ENCODE data around the gene MTG1. TPM values are rescaled to one million over a fixed set of nuclear protein-coding genes. Genes with fewer than 3 reads are reported as not detected.

MTG1 gene
- total RNA-seq, 4 donors from 2014 or later: 24.6 to 32.8 (median 27.1) TPM

- H3K4me1 ChIP-seq: peaks cover 4 to 20% (median 8%) of the 10 kb centered on the region in 3 donors
These were observed 5.2 kb downstream of the MTG1 start for GRCh38 chr10:133399123-133399601.

DNA sequence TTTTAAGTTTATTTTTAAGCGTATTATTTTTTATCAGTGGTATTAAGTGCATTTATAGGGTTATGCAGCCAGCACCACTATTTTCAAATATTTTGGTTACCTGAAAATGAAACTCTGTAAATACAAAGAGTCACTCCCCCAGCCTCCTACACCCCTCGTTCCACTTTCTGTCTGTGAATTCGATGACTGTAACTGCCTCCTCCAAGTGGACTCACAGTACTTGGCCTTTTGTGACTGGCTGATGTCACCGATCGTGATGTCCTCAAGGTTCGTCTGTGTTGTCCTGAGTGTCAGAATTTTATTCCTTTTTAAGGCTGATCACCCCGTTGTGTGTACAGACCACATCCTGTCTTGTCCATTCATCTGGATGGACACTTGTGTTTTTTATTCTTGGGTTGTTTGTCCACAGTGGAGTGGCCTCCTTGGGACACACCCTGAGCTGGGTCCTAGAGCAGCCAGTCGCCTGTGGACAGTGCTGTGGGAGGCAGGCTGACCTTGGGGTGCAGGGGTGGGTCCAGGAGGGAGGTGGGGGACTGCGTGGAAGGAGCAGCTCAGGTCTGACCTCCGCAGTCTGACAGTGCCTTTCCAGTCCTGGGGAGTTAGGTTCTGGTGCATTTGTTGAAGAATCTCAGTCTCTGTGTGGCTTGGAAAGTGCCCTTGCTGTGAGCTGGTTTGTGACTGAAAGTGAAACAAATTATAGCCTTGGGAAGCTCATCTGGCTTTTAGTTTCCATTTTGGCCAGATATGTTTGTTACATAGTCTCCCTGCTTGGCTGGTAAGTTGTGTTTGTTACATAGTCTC, 6.9 kb downstream of the MTG1 start:
- DNase-seq: no peak
- H3K27ac ChIP-seq: peak overlapping the region in 1 of 4 donors; percentile 26

More at GRCh38 chr10:133399123-133399601, 5.2 kb downstream of the MTG1 start:
- no peak for TF ChIP-seq POLR2A (IDR thresholded peaks at IDR 0.05)
- TF ChIP-seq, protein P1, sequence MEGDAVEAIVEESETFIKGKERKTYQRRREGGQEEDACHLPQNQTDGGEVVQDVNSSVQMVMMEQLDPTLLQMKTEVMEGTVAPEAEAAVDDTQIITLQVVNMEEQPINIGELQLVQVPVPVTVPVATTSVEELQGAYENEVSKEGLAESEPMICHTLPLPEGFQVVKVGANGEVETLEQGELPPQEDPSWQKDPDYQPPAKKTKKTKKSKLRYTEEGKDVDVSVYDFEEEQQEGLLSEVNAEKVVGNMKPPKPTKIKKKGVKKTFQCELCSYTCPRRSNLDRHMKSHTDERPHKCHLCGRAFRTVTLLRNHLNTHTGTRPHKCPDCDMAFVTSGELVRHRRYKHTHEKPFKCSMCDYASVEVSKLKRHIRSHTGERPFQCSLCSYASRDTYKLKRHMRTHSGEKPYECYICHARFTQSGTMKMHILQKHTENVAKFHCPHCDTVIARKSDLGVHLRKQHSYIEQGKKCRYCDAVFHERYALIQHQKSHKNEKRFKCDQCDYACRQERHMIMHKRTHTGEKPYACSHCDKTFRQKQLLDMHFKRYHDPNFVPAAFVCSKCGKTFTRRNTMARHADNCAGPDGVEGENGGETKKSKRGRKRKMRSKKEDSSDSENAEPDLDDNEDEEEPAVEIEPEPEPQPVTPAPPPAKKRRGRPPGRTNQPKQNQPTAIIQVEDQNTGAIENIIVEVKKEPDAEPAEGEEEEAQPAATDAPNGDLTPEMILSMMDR (IDR thresholded peaks at IDR 0.05): no peak
- no peak overlapping the region for H3K27ac ChIP-seq
- no peak overlapping the region for H3K4me3 ChIP-seq
- no peaks in the 10 kb centered on the region for H3K9me3 ChIP-seq
- WGBS, 2 donors: 91 to 100% methylated on average over 3 to 6 of the region's 19 CpGs
- peaks cover 11 to 87% (median 18%) of the 10 kb centered on the region in 3 donors for H3K36me3 ChIP-seq
- DNase-seq: no peak
- intact Hi-C loops (cut with DNase I): no loop called here
- H3K27me3 ChIP-seq: no peaks in the 10 kb centered on the region

GRCh38 chr10:133401500-133401899, 7.5 kb downstream of the MTG1 start:
- H3K4me1 ChIP-seq: no peaks in the 10 kb centered on the region
- no peaks in the 10 kb centered on the region for H3K9me3 ChIP-seq
- TF ChIP-seq, protein P1 (IDR thresholded peaks at IDR 0.05): no peak
- TF ChIP-seq POLR2A (IDR thresholded peaks at IDR 0.05): no peak
- H3K36me3 ChIP-seq: peaks cover 11 to 98% (median 28%) of the 10 kb centered on the region in 3 donors
- no peaks in the 10 kb centered on the region for H3K27me3 ChIP-seq
- DNase-seq: no peak
- H3K4me3 ChIP-seq: no peak overlapping the region
- peak overlapping the region in 1 of 4 donors; percentile 21 for H3K27ac ChIP-seq
- intact Hi-C loops (cut with DNase I): no loop called here
- WGBS, 2 donors: 89 to 95% methylated on average over 9 of the region's 12 CpGs

More for the DNA sequence above, 6.9 kb downstream of the MTG1 start:
- H3K4me3 ChIP-seq: no peak overlapping the region
- intact Hi-C loops (cut with DNase I): no loop called here
- H3K4me1 ChIP-seq: peaks cover 0 to 5% (median 0%) of the 10 kb centered on the region in 3 donors
- TF ChIP-seq POLR2A (IDR thresholded peaks at IDR 0.05): peak in 1 of 4 donors; percentile 18
- TF ChIP-seq, protein P1 (IDR thresholded peaks at IDR 0.05): no peak
- no peaks in the 10 kb centered on the region for H3K27me3 ChIP-seq
- 76 to 84% methylated on average over 7 to 9 of the region's 10 CpGs for WGBS, 2 donors
- no peaks in the 10 kb centered on the region for H3K9me3 ChIP-seq
- H3K36me3 ChIP-seq: peaks cover 11 to 98% (median 23%) of the 10 kb centered on the region in 3 donors

DNA sequence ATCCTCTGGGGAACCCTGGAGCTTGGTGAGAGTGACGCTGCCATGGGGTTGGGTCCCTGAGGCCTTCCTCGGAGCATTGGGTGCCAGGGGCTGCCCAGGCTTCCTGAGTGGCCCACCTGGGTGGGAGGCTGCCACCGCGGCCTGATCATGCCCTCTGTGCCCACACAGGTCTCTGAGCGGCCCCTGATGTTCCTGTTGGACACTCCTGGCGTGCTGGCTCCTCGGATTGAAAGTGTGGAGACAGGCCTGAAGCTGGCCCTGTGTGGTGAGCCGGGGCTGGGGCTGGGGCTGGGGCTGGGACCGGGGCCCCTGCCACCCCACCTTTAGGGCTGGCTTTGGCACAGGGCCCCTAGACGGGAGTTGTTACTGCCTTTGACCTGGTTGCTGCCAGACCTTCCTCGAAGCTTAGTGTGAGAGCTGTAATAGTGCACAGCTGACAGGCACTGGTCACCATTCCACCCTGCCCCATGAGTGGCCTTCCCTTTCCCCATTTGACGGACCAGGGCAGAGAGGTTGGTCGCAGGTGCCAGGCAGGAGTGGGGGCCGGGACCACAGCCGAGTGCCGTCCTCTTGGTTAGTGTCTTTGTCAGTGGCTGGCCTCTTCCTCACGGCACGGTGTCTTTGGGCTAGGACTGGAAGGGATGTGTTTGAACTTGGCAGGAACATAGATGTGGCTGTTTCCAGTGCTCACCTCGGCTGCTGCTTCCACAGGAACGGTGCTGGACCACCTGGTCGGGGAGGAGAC, 8.2 kb downstream of the MTG1 start:
- no peak for DNase-seq
- H3K27me3 ChIP-seq: no peaks in the 10 kb centered on the region
- intact Hi-C loops (cut with DNase I): no loop called here
- 90 to 92% methylated on average over 2 to 12 of the region's 21 CpGs for WGBS, 2 donors
- H3K36me3 ChIP-seq: peaks cover 11 to 98% (median 28%) of the 10 kb centered on the region in 3 donors
- no peak overlapping the region for H3K27ac ChIP-seq
- no peak overlapping the region for H3K4me3 ChIP-seq
- no peaks in the 10 kb centered on the region for H3K9me3 ChIP-seq
- H3K4me1 ChIP-seq: no peaks in the 10 kb centered on the region
- TF ChIP-seq, protein P1 (IDR thresholded peaks at IDR 0.05): no peak
- TF ChIP-seq POLR2A (IDR thresholded peaks at IDR 0.05): no peak

DNA sequence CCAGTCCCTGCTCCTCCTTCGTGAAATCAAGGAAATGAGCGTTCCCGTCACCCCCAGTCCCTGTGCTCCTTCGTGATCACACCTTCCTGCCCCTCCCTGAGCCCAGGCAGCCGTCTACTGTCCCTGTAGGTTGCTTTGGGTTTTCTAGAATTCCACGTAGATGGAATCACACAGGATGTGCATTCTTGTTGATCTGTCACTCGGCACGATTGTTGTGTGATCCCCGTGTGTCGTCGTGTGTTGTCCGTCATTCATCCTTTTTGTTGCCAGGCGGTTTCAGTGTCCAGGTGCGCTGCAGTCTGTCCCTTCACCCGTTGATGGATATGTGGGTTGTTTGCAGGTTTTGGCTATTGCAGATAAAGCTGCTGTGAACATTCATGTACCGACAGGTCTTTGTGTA, 9.4 kb downstream of the MTG1 start:
- Histone ChIP-seq H3K27ac (no peak overlapping the region), H3K27me3 (no peaks in the 10 kb centered on the region), H3K4me3 (no peak overlapping the region), H3K9me3 (no peaks in the 10 kb centered on the region), H3K4me1 (no peaks in the 10 kb centered on the region), H3K36me3 (peaks cover 11 to 98% (median 22%) of the 10 kb centered on the region in 3 donors)
- DNase-seq: no peak
- intact Hi-C loops (cut with DNase I): no loop called here
- 78 to 82% methylated on average over 15 to 16 of the region's 16 CpGs for WGBS, 2 donors
- no peak for TF ChIP-seq POLR2A (IDR thresholded peaks at IDR 0.05)
- TF ChIP-seq, protein P1 (IDR thresholded peaks at IDR 0.05): no peak

Data from esophagus squamous epithelium (tissue), 5 donors.